Esophagus squamous epithelium (tissue), 5 donors: ENCODE data around the gene RNF213. TPM values are rescaled to one million over a fixed set of nuclear protein-coding genes. Genes with fewer than 3 reads are reported as not detected.

ENCODE experiments used
- DNase-seq: peaks from one replicate; lab custom pipeline; 2025; lab: John Stamatoyannopoulos, UW
- H3K27ac ChIP-seq, 4 donors: fragments of 200-600 bp; sonication (generic); one replicate each; pipeline ENCODE4 v1.5.1; 2016 to 2019; ENCODE audit warnings: mild to moderate bottlenecking in 1 of 4
- H3K27me3 ChIP-seq, 4 donors: fragments of 200-600 bp; sonication (generic); 1 replicate in 3 of 4; 2 replicates in 1 of 4; pipeline versions ENCODE4 v1.5.1 to v1.6.0; 2017 to 2021; ENCODE audit warnings: antibody characterized with exemption in 1 of 4
- H3K36me3 ChIP-seq, 3 donors: fragments of 200-600 bp; sonication (generic); one replicate each; pipeline ENCODE4 v1.5.1; 2016 to 2019
- H3K4me1 ChIP-seq, 3 donors: fragments of 200-600 bp; sonication (generic); one replicate each; pipeline ENCODE4 v1.5.1; 2017 to 2019
- H3K4me3 ChIP-seq, 4 donors: fragments of 200-600 bp; sonication (generic); 1 replicate in 3 of 4; 2 replicates in 1 of 4; pipeline ENCODE4 v1.5.1; 2016 to 2019; ENCODE audit warnings: mild to moderate bottlenecking in 2 of 4, moderate library complexity in 1 of 4
- H3K9me3 ChIP-seq, 3 donors: fragments of 200-600 bp; sonication (generic); one replicate each; pipeline ENCODE4 v1.5.1; 2016 to 2019
- CTCF ChIP-seq, 6 experiments: fragments of 450-650 bp in 4 of 6; fragments of 200-600 bp in 2 of 6; sonication (generic) in 2 of 6; IDR thresholded peaks; one replicate each; pipeline ENCODE4 v1.5.1; 2016 to 2019; ENCODE audit warnings: antibody characterized with exemption in 6 of 6, mild to moderate bottlenecking in 4 of 6, moderate library complexity in 4 of 6
- POLR2A ChIP-seq, 4 donors: fragments of 450-650 bp; IDR thresholded peaks; one replicate each; pipeline ENCODE4 v1.6.1; 2017; ENCODE audit warnings: antibody characterized with exemption in 4 of 4, mild to moderate bottlenecking in 4 of 4, moderate library complexity in 3 of 4
- WGBS, 2 donors: methylation state at CpG; one replicate each; pipeline ENCODE4 v1.1.5; 2018; 5-methylcytosine and 5-hydroxymethylcytosine counted together
- intact Hi-C: fragments of 100-400 bp; cut with DNase I; formaldehyde crosslinking; loops from one replicate; pipeline ENCODE4 v1.15.0; 2022
- total RNA-seq, 4 donors: library from RNA; depleted of rRNA; stranded (reverse); fragments of >200 nt; gene quantifications; one replicate each; pipeline ENCODE4 v1.1.0, GENCODE V29; 2016
- donor health status: DM: yes; HTN: yes; CAD: no.

The RNF213 gene
- total RNA-seq, 4 donors from 2014 or later = 56.1 to 67.9 (median 60.9) TPM

DNA sequence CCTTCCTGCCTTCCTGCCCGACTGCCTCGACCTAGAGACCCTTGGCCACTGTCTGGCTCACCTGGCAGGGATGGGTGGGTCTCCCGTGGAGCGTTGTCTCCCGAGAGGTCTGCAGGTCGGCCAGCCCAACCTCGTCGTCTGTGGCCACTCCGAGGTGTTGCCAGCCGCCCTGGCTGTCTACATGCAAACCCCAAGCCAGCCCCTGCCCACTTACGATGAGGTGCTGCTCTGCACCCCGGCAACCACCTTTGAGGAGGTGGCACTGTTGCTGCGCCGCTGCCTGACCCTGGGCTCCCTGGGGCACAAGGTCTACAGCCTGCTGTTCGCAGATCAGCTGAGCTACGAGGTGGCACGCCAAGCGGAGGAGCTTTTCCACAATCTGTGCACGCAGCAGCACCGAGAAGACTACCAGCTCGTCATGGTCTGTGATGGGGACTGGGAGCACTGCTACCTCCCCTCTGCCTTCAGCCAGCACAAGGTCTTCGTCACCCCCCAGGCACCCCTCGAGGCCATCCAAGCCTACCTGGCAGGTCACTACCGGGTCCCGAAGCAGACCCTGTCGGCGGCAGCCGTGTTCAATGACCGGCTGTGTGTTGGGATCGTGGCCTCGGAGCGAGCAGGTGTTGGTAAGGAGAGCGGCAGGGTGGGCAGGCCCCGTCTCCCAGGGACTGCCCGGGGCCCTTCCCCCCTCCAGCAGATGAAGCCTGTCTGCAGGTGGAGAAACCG, 79.2 kb downstream of the RNF213 start:
- intact Hi-C loops = no loop called here
- Histone ChIP-seq H3K9me3 (no peaks in the 10 kb centered on the region), H3K27ac (no peak overlapping the region), H3K4me1 (no peaks in the 10 kb centered on the region), H3K36me3 (peaks cover 56 to 100% (median 92%) of the 10 kb centered on the region in 3 donors), H3K4me3 (no peak overlapping the region), H3K27me3 (no peaks in the 10 kb centered on the region)
- 92 to 94% methylated on average over 8 to 22 of the region's 36 CpGs for WGBS, 2 donors
- TF ChIP-seq POLR2A (IDR thresholded peaks at IDR 0.05) (no peak), CTCF (IDR thresholded peaks at IDR 0.05) (no peak)
- no peak for DNase-seq

- Histone ChIP-seq H3K4me3 (no peak overlapping the region), H3K9me3 (no peaks in the 10 kb centered on the region), H3K36me3 (peaks cover 45 to 100% (median 94%) of the 10 kb centered on the region in 3 donors), H3K27me3 (no peaks in the 10 kb centered on the region), H3K27ac (no peak overlapping the region), H3K4me1 (no peaks in the 10 kb centered on the region)
- TF ChIP-seq POLR2A (IDR thresholded peaks at IDR 0.05) = no peak
- no peak for TF ChIP-seq CTCF (IDR thresholded peaks at IDR 0.05)
- no peak for DNase-seq
- WGBS, 2 donors = 87 to 96% methylated on average over 11 to 13 of the region's 15 CpGs
- intact Hi-C loops = no loop called here
Observed at GRCh38 chr17:80345321-80345720, 84.7 kb downstream of the RNF213 start.

- 92 to 95% methylated on average over 21 to 27 of the region's 27 CpGs for WGBS, 2 donors
- no peak for TF ChIP-seq POLR2A (IDR thresholded peaks at IDR 0.05)
- no peak for TF ChIP-seq CTCF (IDR thresholded peaks at IDR 0.05)
- no peak for DNase-seq
- H3K36me3 ChIP-seq = peaks cover 45 to 100% (median 90%) of the 10 kb centered on the region in 3 donors
- no peak overlapping the region for H3K4me3 ChIP-seq
- H3K4me1 ChIP-seq = no peaks in the 10 kb centered on the region
- H3K27ac ChIP-seq = no peak overlapping the region
- no peaks in the 10 kb centered on the region for H3K27me3 ChIP-seq
- H3K9me3 ChIP-seq = no peaks in the 10 kb centered on the region
- intact Hi-C loops = no loop called here
Observed at GRCh38 chr17:80345841-80346497, 85.3 kb downstream of the RNF213 start.

- H3K4me1 ChIP-seq = no peaks in the 10 kb centered on the region
- no peak overlapping the region for H3K4me3 ChIP-seq
- intact Hi-C loops = no loop called here
- H3K27me3 ChIP-seq = no peaks in the 10 kb centered on the region
- no peak overlapping the region for H3K27ac ChIP-seq
- no peak for DNase-seq
- peaks cover 45 to 100% (median 89%) of the 10 kb centered on the region in 3 donors for H3K36me3 ChIP-seq
- H3K9me3 ChIP-seq = no peaks in the 10 kb centered on the region
- TF ChIP-seq POLR2A (IDR thresholded peaks at IDR 0.05) = no peak
- no peak for TF ChIP-seq CTCF (IDR thresholded peaks at IDR 0.05)
- 92 to 94% methylated on average over 10 to 22 of the region's 38 CpGs for WGBS, 2 donors
Observed at GRCh38 chr17:80346498-80347275, 86.0 kb downstream of the RNF213 start.
